ENCODE data around the gene DRAXIN.

DRAXIN gene

GRCh38 chr1:11707621-11708276 is 16.2 kb downstream of the DRAXIN start:
- in situ Hi-C loops (cut with MboI; ENCODE audit: low sequenced_read_pairs) = no loop called here

GRCh38 chr1:11708554-11709350 is 17.2 kb downstream of the DRAXIN start:
- in situ Hi-C loops (cut with MboI; ENCODE audit: low sequenced_read_pairs) = no loop called here

- in situ Hi-C loops (cut with MboI; ENCODE audit: low sequenced_read_pairs) = no loop called here
Observed at GRCh38 chr1:11711490-11711889, 20.0 kb downstream of the DRAXIN start.

- in situ Hi-C loops (cut with MboI; ENCODE audit: low sequenced_read_pairs) = no loop called here
Observed at GRCh38 chr1:11712285-11712684, 20.8 kb downstream of the DRAXIN start.

- in situ Hi-C loops (cut with MboI; ENCODE audit: low sequenced_read_pairs) = no loop called here
Observed at GRCh38 chr1:11713095-11713494, 21.6 kb downstream of the DRAXIN start.

GRCh38 chr1:11714831-11715575 is 23.5 kb downstream of the DRAXIN start:
- in situ Hi-C loops (cut with MboI; ENCODE audit: low sequenced_read_pairs) = no loop called here

GRCh38 chr1:11719313-11720032 is 28.0 kb downstream of the DRAXIN start:
- in situ Hi-C loops (cut with MboI; ENCODE audit: low sequenced_read_pairs) = no loop called here

GRCh38 chr1:11720033-11720376 is 28.5 kb downstream of the DRAXIN start:
- in situ Hi-C loops (cut with MboI; ENCODE audit: low sequenced_read_pairs) = no loop called here

GRCh38 chr1:11720525-11720924 is 29.0 kb downstream of the DRAXIN start:
- in situ Hi-C loops (cut with MboI; ENCODE audit: low sequenced_read_pairs) = no loop called here

GRCh38 chr1:11721311-11721710 is 29.8 kb downstream of the DRAXIN start:
- in situ Hi-C loops (cut with MboI; ENCODE audit: low sequenced_read_pairs) = no loop called here

GRCh38 chr1:11722538-11722937 is 31.0 kb downstream of the DRAXIN start:
- in situ Hi-C loops (cut with MboI; ENCODE audit: low sequenced_read_pairs) = no loop called here

- in situ Hi-C loops (cut with MboI; ENCODE audit: low sequenced_read_pairs) = no loop called here
Observed at GRCh38 chr1:11725616-11726015, 34.1 kb downstream of the DRAXIN start.

- in situ Hi-C loops (cut with MboI; ENCODE audit: low sequenced_read_pairs) = no loop called here
Observed at GRCh38 chr1:11727119-11727518, 35.6 kb downstream of the DRAXIN start.

- in situ Hi-C loops (cut with MboI; ENCODE audit: low sequenced_read_pairs) = no loop called here
Observed at GRCh38 chr1:11728126-11728806, 36.8 kb downstream of the DRAXIN start.

- in situ Hi-C loops (cut with MboI; ENCODE audit: low sequenced_read_pairs) = no loop called here
Observed at GRCh38 chr1:11729155-11729497, 37.6 kb downstream of the DRAXIN start.

- in situ Hi-C loops (cut with MboI; ENCODE audit: low sequenced_read_pairs) = no loop called here
Observed at GRCh38 chr1:11729498-11730428, 38.3 kb downstream of the DRAXIN start.

- in situ Hi-C loops (cut with MboI; ENCODE audit: low sequenced_read_pairs) = no loop called here
Observed at GRCh38 chr1:11730429-11730891, 39.0 kb downstream of the DRAXIN start.

GRCh38 chr1:11731691-11732283 is 40.3 kb downstream of the DRAXIN start:
- in situ Hi-C loops (cut with MboI; ENCODE audit: low sequenced_read_pairs) = no loop called here

- in situ Hi-C loops (cut with MboI; ENCODE audit: low sequenced_read_pairs) = no loop called here
Observed at GRCh38 chr1:11733306-11733705, 41.8 kb downstream of the DRAXIN start.

All from HL-60/S4 treated with phorbol 12-myristate 13-acetate at 8.2 ng/mL for 4 days and 3 days (cell line).